GM23338 (cell line): ENCODE data around the gene CSTB. TPM values are rescaled to one million over a fixed set of nuclear protein-coding genes. Genes with fewer than 3 reads are reported as not detected.

Experiments used
- CTCF ChIP-seq, 2 experiments: fragments of 200-600 bp in 1 of 2; sonication (generic) in 1 of 2; conservative IDR thresholded peaks; 2 replicates each; pipeline versions ENCODE4 v1.5.1 to v1.6.1; 2016 to 2017; ENCODE audit warnings: antibody characterized with exemption in 2 of 2, low read depth in 2 of 2, mild to moderate bottlenecking in 2 of 2, moderate library complexity in 1 of 2
- REST ChIP-seq: IDR thresholded peaks from one replicate; pipeline ENCODE4 v1.6.1; 2018; ENCODE audit warnings: antibody characterized with exemption; ENCODE audit not compliant: unreplicated experiment
- ZNF331 ChIP-seq: fragments of 250-450 bp; sonication (Bioruptor Pico); IDR thresholded peaks from 2 replicates; pipeline ENCODE4 v1.5.0; 2020; ENCODE audit warnings: low read depth, mild to moderate bottlenecking, moderate library complexity
- polyA plus RNA-seq: library from polyadenylated mRNA; unstranded; fragments of >200 nt; fragmentation: Nextera tagmentation; extraction: Ambion mirVana; gene quantifications from 2 replicates; pipeline ENCODE4 v1.2.1, GENCODE V29; 2016
- total RNA-seq: library from RNA; depleted of rRNA; stranded (reverse); fragments of >200 nt; shearing (Covaris generic); gene quantifications from 2 replicates; pipeline ENCODE4 v1.2.3, GENCODE V29; 2014
- TF ChIP-seq, protein P1 (sequence below): fragments of 250-450 bp; sonication (Bioruptor Pico); IDR thresholded peaks from 2 replicates; pipeline ENCODE4 v1.5.0; 2020; ENCODE audit warnings: mild to moderate bottlenecking, moderate library complexity
- TF ChIP-seq, protein P2 (sequence below): IDR thresholded peaks from 2 replicates; pipeline ENCODE4 v1.6.1; 2016; ENCODE audit warnings: antibody characterized with exemption

Gene CSTB
- total and polyA plus RNA-seq, 2 experiments from 2014 or later, result 10.0 to 142 TPM

DNA sequence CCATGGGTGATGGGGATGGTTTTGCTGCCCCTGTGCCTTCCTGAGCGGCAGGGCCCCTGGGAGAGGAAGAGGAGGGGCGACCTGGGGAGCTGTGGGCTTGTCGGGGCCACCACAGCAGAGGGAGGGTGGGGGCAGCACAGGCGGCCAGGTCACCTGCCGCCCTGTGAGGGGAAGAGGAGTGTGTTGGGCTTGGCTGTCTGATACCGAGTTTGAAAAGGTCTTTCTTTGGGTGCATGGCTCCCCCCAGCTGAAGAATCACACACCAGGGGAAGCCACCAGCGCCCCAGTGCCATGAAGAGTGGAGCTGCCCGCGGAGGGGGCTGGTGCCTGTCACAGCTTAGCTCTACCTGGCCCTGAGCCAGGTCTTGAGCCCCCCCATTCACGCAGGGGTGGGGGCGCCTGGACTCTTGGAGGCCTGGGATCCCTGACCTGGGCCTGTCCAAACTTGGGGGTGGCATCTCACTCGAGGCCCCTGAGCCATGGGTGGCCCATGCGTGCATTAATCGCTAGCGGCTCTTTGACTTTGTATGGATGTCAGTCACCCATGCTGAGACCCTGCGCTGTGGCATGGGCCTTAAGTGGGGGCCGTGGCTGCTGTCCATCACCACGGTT is 26.4 kb downstream of the CSTB start (continued):
- TF ChIP-seq, protein P1, sequence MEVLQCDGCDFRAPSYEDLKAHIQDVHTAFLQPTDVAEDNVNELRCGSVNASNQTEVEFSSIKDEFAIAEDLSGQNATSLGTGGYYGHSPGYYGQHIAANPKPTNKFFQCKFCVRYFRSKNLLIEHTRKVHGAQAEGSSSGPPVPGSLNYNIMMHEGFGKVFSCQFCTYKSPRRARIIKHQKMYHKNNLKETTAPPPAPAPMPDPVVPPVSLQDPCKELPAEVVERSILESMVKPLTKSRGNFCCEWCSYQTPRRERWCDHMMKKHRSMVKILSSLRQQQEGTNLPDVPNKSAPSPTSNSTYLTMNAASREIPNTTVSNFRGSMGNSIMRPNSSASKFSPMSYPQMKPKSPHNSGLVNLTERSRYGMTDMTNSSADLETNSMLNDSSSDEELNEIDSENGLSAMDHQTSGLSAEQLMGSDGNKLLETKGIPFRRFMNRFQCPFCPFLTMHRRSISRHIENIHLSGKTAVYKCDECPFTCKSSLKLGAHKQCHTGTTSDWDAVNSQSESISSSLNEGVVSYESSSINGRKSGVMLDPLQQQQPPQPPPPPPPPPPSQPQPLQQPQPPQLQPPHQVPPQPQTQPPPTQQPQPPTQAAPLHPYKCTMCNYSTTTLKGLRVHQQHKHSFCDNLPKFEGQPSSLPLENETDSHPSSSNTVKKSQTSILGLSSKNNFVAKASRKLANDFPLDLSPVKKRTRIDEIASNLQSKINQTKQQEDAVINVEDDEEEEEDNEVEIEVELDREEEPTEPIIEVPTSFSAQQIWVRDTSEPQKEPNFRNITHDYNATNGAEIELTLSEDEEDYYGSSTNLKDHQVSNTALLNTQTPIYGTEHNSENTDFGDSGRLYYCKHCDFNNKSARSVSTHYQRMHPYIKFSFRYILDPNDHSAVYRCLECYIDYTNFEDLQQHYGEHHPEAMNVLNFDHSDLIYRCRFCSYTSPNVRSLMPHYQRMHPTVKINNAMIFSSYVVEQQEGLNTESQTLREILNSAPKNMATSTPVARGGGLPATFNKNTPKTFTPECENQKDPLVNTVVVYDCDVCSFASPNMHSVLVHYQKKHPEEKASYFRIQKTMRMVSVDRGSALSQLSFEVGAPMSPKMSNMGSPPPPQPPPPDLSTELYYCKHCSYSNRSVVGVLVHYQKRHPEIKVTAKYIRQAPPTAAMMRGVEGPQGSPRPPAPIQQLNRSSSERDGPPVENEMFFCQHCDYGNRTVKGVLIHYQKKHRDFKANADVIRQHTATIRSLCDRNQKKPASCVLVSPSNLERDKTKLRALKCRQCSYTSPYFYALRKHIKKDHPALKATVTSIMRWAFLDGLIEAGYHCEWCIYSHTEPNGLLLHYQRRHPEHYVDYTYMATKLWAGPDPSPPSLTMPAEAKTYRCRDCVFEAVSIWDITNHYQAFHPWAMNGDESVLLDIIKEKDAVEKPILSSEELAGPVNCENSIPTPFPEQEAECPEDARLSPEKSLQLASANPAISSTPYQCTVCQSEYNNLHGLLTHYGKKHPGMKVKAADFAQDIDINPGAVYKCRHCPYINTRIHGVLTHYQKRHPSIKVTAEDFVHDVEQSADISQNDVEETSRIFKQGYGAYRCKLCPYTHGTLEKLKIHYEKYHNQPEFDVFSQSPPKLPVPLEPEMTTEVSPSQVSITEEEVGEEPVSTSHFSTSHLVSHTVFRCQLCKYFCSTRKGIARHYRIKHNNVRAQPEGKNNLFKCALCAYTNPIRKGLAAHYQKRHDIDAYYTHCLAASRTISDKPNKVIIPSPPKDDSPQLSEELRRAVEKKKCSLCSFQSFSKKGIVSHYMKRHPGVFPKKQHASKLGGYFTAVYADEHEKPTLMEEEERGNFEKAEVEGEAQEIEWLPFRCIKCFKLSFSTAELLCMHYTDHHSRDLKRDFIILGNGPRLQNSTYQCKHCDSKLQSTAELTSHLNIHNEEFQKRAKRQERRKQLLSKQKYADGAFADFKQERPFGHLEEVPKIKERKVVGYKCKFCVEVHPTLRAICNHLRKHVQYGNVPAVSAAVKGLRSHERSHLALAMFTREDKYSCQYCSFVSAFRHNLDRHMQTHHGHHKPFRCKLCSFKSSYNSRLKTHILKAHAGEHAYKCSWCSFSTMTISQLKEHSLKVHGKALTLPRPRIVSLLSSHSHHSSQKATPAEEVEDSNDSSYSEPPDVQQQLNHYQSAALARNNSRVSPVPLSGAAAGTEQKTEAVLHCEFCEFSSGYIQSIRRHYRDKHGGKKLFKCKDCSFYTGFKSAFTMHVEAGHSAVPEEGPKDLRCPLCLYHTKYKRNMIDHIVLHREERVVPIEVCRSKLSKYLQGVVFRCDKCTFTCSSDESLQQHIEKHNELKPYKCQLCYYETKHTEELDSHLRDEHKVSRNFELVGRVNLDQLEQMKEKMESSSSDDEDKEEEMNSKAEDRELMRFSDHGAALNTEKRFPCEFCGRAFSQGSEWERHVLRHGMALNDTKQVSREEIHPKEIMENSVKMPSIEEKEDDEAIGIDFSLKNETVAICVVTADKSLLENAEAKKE (CRISPR knock-in tag), result no peak
- TF ChIP-seq ZNF331 (CRISPR knock-in tag) (no peak), REST (no peak), CTCF (conservative IDR thresholded peaks at IDR 0.05; ENCODE audit: low read depth in 2 of 2) (no peak)
- TF ChIP-seq, protein P2, sequence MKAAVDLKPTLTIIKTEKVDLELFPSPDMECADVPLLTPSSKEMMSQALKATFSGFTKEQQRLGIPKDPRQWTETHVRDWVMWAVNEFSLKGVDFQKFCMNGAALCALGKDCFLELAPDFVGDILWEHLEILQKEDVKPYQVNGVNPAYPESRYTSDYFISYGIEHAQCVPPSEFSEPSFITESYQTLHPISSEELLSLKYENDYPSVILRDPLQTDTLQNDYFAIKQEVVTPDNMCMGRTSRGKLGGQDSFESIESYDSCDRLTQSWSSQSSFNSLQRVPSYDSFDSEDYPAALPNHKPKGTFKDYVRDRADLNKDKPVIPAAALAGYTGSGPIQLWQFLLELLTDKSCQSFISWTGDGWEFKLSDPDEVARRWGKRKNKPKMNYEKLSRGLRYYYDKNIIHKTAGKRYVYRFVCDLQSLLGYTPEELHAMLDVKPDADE, result no peak
